Posterior vena cava (tissue), 2 donors: Measurements from ENCODE around the gene SENP5. TPM values are rescaled to one million over a fixed set of nuclear protein-coding genes. Genes with fewer than 3 reads are reported as not detected.

Experiments
- DNase-seq: peaks from one replicate; pipeline ENCODE4 v3.0.0-alpha.2; 2020; ENCODE audit warnings: low spot score
- intact Hi-C, 2 donors: fragments of 100-400 bp; cut with DNase I; formaldehyde crosslinking; loops; one replicate each; pipeline versions ENCODE4 v1.14.1 to v1.14.2; 2022 to 2023
- total RNA-seq, 2 donors: library from RNA; stranded (reverse); fragmentation: NEBNext Ultra II Directional; extraction: Animal tissue kit (Norgen Biotek cat#: 25700); gene quantifications; one replicate each; pipeline ENCODE4 v1.2.1, GENCODE V29; 2021
- donor health status: DM: yes; HTN: yes; CAD: no.
- donor health status: DM: yes; HTN: yes; CAD: no.

Gene SENP5
- total RNA-seq, 2 donors from 2014 or later = 26.5 to 35.9 TPM

- intact Hi-C loops = no loop called here
- no peak for DNase-seq
These were observed 97.5 kb downstream of the SENP5 start for GRCh38 chr3:196965112-196965803.

- intact Hi-C loops = no loop called here
These were observed 98.1 kb downstream of the SENP5 start for GRCh38 chr3:196965804-196966173.

DNA sequence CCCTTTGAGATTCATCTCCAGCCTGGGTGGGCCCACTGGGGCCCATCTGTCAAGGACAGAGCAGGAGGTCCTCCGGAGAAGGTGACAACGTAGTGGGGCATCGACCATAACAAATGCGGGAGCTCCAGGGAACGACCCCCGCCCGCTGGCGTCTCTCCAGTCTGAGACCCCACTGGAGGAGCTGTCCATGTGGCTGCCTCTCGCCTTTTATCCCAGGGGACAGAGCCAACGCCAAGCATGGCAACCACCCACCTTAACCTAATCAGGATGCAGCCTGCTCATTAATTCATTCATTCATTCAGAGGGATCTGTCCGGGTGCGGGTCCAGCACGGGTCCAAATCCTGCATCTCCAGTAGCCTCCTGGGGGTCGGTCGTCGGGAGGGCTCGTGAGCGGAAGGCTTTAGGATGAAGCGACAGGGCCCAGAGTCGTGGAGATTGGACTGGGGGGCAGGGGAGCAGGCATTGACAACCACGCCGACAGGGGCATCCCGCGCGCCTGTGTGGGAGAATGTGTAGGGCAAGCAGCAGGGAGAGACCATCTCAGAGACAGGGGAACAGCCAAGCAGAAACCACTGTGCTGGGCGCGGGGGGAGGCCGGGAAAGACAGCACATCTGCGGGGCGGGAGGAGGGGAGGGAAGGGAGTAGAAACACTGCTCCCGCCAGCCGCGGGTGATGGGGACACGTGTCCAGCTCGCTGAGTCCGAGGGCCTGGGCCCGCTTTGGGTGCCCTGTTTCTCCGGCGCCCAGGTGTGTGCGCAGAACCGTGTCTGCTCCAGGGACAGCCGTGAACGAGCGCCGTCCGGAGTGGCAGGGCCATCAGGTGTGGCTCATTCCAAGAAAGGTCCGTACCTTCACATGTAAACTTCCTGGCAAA, 99.0 kb downstream of the SENP5 start:
- no peak for DNase-seq

More at GRCh38 chr3:196965804-196966173, 98.1 kb downstream of the SENP5 start:
- no peak for DNase-seq

GRCh38 chr3:196967412-196968232, 99.9 kb downstream of the SENP5 start:
- DNase-seq = no peak
- intact Hi-C loops = no loop called here

More for the DNA sequence above, 99.0 kb downstream of the SENP5 start:
- intact Hi-C loops = no loop called here

DNA sequence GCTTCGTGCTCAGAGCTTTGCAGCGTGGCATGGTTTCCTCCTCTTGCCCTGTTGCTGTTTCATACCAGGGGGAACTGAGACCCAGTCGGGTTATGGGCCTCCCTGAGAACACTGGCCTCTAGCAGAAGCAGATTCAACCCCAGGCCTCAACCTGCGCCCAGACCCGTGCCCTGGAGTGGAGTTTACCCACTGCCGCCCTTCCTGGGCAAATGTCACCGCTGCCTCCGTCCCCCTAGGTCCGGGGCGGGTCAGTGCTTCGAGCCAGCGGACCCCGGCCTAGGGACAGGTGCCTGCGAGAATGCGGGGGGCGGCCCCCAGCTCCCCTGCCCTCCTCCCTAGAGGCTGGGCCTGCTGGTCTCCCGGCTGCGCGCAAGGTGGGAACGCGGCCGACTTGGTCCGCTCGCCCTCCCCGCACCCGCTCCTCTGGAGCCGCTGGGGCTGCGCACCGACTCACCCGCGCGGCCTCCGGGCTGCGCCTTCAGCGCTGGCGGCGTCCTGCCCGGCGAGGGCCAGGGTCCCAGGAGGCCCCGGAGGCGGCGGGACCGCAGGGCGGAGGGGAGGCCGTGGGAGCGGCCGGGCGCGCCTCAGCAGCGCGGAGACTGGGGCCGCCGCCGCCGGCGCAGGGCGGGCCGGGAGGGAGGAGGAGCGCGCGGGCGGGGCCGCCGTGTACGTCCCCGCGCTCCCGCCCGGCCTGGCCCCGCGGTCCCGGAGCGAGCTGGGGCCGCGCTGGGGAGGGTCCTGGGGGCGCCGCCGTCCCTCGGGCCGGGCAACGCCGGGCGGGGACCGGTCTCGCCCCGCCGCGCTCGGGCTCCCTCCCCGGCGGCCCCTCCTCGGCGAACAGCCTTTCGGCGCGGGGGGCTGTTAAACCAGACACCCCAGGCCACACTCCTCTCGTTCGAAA, 100.8 kb downstream of the SENP5 start, which contains the start of gene PIGZ:
TSS of gene PIGZ (minus strand) at position 601 of the 901 bp plus-strand sequence. CDS start 16,802 bp downstream, outside the sequence.
- DNase-seq = no peak

GRCh38 chr3:196969134-196969659, 101.5 kb downstream of the SENP5 start:
- intact Hi-C loops = no loop called here
- no peak for DNase-seq

More for the DNA sequence above, 100.8 kb downstream of the SENP5 start, which contains the start of gene PIGZ:
- intact Hi-C loops = no loop called here

DNA sequence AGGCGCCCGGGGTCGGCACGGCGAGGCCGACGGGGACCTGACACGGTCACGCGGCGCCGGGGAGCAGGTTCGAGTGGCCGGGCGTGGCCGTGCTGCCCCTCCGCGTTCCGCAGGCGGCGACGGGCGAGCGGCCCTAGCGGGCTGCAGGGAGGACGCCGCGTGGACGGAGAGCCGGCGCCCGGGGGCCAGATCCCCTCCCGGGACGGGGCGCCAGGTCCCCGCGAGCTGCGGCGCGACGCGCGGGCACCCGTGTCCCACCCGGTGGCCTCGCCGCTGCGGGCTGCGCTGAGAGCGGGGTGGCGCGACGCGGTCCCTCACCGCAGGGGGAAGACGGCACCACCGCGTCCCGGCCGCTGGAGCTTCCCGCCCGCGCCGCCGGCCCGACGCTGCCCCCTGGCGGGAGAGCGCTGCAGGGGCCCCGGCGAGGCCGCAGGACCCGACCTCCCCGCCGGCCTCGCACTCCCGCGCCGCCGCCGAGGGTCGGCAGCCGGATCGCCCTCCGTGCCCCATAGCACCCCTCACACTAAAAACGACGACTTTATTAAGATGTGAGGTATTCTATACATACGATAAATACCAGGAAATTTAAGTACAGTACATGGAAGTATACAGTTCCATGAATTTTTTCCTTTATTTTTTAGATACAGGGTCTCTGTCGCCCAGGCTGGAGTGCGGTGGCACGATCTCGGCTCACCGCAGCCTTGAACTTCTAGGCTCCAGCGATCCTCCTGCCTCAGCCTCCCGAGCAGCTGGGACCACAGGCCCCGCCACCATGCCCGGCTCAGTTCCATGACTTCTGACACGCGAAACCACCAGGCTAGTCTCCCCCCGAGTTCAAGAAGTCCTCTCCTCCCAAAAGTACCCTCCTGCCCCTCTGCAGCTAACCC, 102.2 kb downstream of the SENP5 start:
- intact Hi-C loops = no loop called here
- peak; percentile 88 for DNase-seq

GRCh38 chr3:196970547-196971093, 102.9 kb downstream of the SENP5 start:
- intact Hi-C loops = no loop called here
- no peak for DNase-seq

DNA sequence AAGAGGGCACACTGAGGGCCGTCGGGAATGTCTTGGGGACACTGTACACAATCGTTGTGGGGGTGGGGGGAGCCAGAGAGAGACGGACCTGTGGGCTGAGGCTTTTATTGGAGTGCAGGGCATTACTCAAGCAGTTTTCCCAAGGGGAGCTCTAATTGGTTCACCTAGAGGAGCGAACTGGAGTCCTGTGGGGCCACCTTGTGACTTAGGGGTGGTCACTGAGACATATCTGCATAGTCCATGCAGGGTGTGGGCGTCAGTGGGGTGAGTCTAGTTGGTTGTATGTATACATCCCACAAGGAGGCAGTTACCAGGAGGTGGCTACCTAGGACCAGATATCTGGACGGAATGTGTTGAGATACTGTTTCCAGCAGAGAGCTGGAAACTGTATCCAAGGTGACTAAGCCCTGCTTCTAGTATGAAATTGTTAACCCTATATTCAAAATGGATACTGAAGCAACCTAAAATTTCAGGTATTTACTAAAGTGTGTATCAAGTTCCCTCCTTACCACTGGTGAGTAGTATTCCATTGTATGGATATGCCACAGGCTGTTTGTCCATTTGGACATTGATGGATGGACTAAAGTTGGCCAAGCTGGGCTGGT, 103.5 kb downstream of the SENP5 start:
- intact Hi-C loops = no loop called here
- no peak for DNase-seq

GRCh38 chr3:196974661-196975060, 106.9 kb downstream of the SENP5 start:
- intact Hi-C loops = no loop called here
- DNase-seq = no peak

GRCh38 chr3:196975349-196975748, 107.6 kb downstream of the SENP5 start:
- DNase-seq = no peak
- intact Hi-C loops = no loop called here

DNA sequence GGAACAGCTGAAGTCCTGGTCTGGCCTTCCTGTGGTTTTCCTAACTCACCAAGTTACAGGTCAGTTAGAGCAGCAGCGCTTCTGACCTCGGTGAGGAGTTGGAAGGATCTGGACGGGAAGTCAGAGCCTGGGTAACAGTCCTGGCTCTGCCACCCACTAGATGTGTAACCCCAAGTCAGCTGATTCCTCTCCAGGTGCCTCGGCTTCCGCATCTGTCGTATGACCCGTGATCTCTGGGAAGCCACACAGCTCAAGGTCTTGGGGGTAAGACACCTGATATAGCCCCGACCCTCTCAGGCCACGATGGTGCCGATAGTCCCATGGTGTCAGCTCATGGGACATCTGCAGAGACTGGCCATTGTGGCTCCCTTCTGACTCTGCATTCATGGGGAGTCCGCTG, 109.2 kb downstream of the SENP5 start:
- no peak for DNase-seq
- intact Hi-C loops = no loop called here

- intact Hi-C loops = no loop called here
- DNase-seq = no peak
These were observed 111.8 kb downstream of the SENP5 start for GRCh38 chr3:196979545-196979944.

DNA sequence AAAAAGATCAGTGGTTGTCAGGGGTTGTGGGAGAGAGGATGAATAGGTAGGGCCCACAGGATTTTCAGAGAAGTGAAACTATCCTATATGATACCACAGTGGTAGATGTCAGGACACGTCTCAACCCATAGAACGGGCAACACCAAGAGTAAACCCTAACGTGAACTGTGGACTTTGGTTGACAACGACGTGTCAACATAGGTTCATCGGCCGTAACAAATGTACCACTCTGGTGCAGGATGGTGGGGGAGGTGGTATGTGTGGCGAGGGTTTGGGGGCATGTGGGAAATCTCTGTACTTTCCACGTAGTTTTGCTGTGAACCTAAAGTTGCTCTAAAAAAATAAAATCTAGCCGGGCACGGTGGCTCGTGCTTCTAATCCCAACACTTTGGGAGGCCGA, 113.9 kb downstream of the SENP5 start:
- DNase-seq = no peak
- intact Hi-C loops = no loop called here

GRCh38 chr3:196983186-196983585, 115.5 kb downstream of the SENP5 start:
- DNase-seq = no peak
- intact Hi-C loops = no loop called here
